Glomerular endothelial cell (primary cell): ENCODE measurements around the gene ZNF77. TPM values are rescaled to one million over a fixed set of nuclear protein-coding genes. Genes with fewer than 3 reads are reported as not detected.

ENCODE experiments used
- total RNA-seq: library from RNA; depleted of rRNA; stranded (reverse); fragments of >200 nt; gene quantifications from 2 replicates; pipeline ENCODE4 v1.2.3, GENCODE V29; 2015

ZNF77 gene
- total RNA-seq, 1 donor from 2014 or later, result 3.4 TPM

Other genes with a start within 250 kb of the ZNF77 start
- 0.19 and 1.3 TPM in 2 replicates for gene GNG7, start 242.3 kb downstream of the ZNF77 start, total RNA-seq
- 0.47 and 3.1 TPM in 2 replicates for gene DIRAS1, start 223.6 kb downstream of the ZNF77 start, total RNA-seq
- gene SLC39A3, start 205.0 kb downstream of the ZNF77 start, total RNA-seq, result 30.2 and 36.5 TPM in 2 replicates
- gene SGTA, start 161.7 kb downstream of the ZNF77 start, total RNA-seq, result 75.1 and 80.2 TPM in 2 replicates
- 89.0 and 89.4 TPM in 2 replicates for gene THOP1, start 159.5 kb downstream of the ZNF77 start, total RNA-seq
- 2.7 and 5.4 TPM in 2 replicates for gene ZNF554, start 125.1 kb downstream of the ZNF77 start, total RNA-seq
- 5.8 and 9.1 TPM in 2 replicates for gene ZNF555, start 103.5 kb downstream of the ZNF77 start, total RNA-seq
- gene ZNF556, start 77.6 kb downstream of the ZNF77 start, total RNA-seq, result not detected in 2 replicates
- 2.1 and 5.8 TPM in 2 replicates for gene ZNF57, start 44.0 kb downstream of the ZNF77 start, total RNA-seq
- gene TLE6, start 32.6 kb upstream of the ZNF77 start, total RNA-seq, result 0.58 and 0.88 TPM in 2 replicates
- 20.8 and 32.8 TPM in 2 replicates for gene TLE2, start 84.3 kb upstream of the ZNF77 start, total RNA-seq
- 343 and 401 TPM in 2 replicates for gene TLE5, start 117.5 kb upstream of the ZNF77 start, total RNA-seq
- 77.3 and 105 TPM in 2 replicates for gene GNA11, start 149.4 kb upstream of the ZNF77 start, total RNA-seq
- 0.06 and 0.53 TPM in 2 replicates for gene GNA15, start 191.1 kb upstream of the ZNF77 start, total RNA-seq
- 2.1 TPM in 1 of 2 replicates, not detected in the other for gene S1PR4, start 233.8 kb upstream of the ZNF77 start, total RNA-seq
- 78.8 and 90.0 TPM in 2 replicates for gene NCLN, start 241.0 kb upstream of the ZNF77 start, total RNA-seq